GM23338 (cell line): ENCODE results near the gene NPDC1. TPM values are rescaled to one million over a fixed set of nuclear protein-coding genes. Genes with fewer than 3 reads are reported as not detected.
"Not testable (repeated sequence)": the region's sequence is repeated elsewhere in the genome, so short reads cannot be mapped to it uniquely, and the experiment has no call there.

Experiments used
- ATAC-seq: fragments of 200-7000 bp; cut with Tn5 transposase; 3 replicates; pipeline ENCODE4 v1.9.1; 2020
- DNase-seq: peaks from one replicate; pipeline ENCODE4 v3.0.0-alpha.2; 2015; ENCODE audit warnings: low spot score
- H2AFZ ChIP-seq: fragments of 200-600 bp; sonication (generic); 2 replicates; pipeline ENCODE4 v1.8.0; 2016; ENCODE audit warnings: antibody characterized with exemption, mild to moderate bottlenecking, moderate library complexity
- H3F3A ChIP-seq: fragments of 200-600 bp; sonication (generic); replicated peaks from 2 replicates; pipeline ENCODE4 v1.8.0; 2017; ENCODE audit warnings: antibody characterized with exemption, mixed run types, low read depth
- H3K27ac ChIP-seq: fragments of 200-600 bp; sonication (generic); 2 replicates; pipeline ENCODE4 v1.6.1; 2016; ENCODE audit warnings: low read depth
- H3K27me3 ChIP-seq: fragments of 200-600 bp; sonication (generic); 2 replicates; pipeline ENCODE4 v1.8.0; 2016; ENCODE audit warnings: mild to moderate bottlenecking, mixed run types, moderate library complexity; ENCODE audit not compliant: insufficient read depth
- H3K36me3 ChIP-seq: fragments of 200-600 bp; sonication (generic); 2 replicates; pipeline ENCODE4 v1.8.0; 2016; ENCODE audit warnings: mild to moderate bottlenecking; ENCODE audit not compliant: insufficient read depth
- H3K4me1 ChIP-seq: fragments of 200-600 bp; sonication (generic); 2 replicates; pipeline ENCODE4 v1.8.0; 2016; ENCODE audit warnings: mild to moderate bottlenecking, moderate library complexity; ENCODE audit not compliant: insufficient read depth
- H3K4me2 ChIP-seq: fragments of 200-600 bp; sonication (generic); 2 replicates; pipeline ENCODE4 v1.7.1; 2017; ENCODE audit warnings: mixed run types
- H3K4me3 ChIP-seq: fragments of 200-600 bp; sonication (generic); 2 replicates; pipeline ENCODE4 v1.6.1; 2016; ENCODE audit warnings: mixed run types
- H3K79me2 ChIP-seq: fragments of 200-600 bp; sonication (generic); replicated peaks from 2 replicates; pipeline ENCODE4 v1.8.0; 2017; ENCODE audit warnings: mild to moderate bottlenecking; ENCODE audit not compliant: insufficient read depth
- H3K9me2 ChIP-seq: fragments of 200-600 bp; sonication (generic); 2 replicates; pipeline ENCODE4 v1.8.0; 2017; ENCODE audit not compliant: insufficient read depth
- H4K20me1 ChIP-seq: fragments of 200-600 bp; sonication (generic); replicated peaks from 2 replicates; pipeline ENCODE4 v1.8.0; 2017; ENCODE audit warnings: mild to moderate bottlenecking; ENCODE audit not compliant: insufficient read depth
- H3K27ac Mint-ChIP-seq: 2 replicates; pipeline ENCODE4 v1.8.0; 2020; ENCODE audit warnings: inconsistent platforms, mild to moderate bottlenecking, moderate library complexity, mixed read lengths
- H3K27me3 Mint-ChIP-seq: 3 replicates; pipeline ENCODE4 v1.8.0; 2022; ENCODE audit warnings: low read depth, mild to moderate bottlenecking, moderate library complexity, mixed read lengths, inconsistent platforms; ENCODE audit not compliant: insufficient read depth, poor library complexity
- H3K36me3 Mint-ChIP-seq: 3 replicates; pipeline ENCODE4 v1.8.0; 2021; ENCODE audit warnings: low read depth, mild to moderate bottlenecking, inconsistent platforms, moderate library complexity, mixed read lengths
- H3K4me1 Mint-ChIP-seq: 3 replicates; pipeline ENCODE4 v1.8.0; 2020; ENCODE audit warnings: mild to moderate bottlenecking, inconsistent platforms, mixed read lengths
- H3K4me3 Mint-ChIP-seq: 3 replicates; pipeline ENCODE4 v1.8.0; 2021; ENCODE audit warnings: moderate library complexity, mild to moderate bottlenecking, inconsistent platforms, mixed read lengths
- H3K9me3 Mint-ChIP-seq: 3 replicates; pipeline ENCODE4 v1.8.0; 2020; ENCODE audit warnings: moderate library complexity, mild to moderate bottlenecking, inconsistent platforms, mixed read lengths
- CTCF ChIP-seq, 2 experiments: fragments of 200-600 bp in 1 of 2; sonication (generic) in 1 of 2; conservative IDR thresholded peaks; 2 replicates each; pipeline versions ENCODE4 v1.5.1 to v1.6.1; 2016 to 2017; ENCODE audit warnings: antibody characterized with exemption in 2 of 2, low read depth in 2 of 2, mild to moderate bottlenecking in 2 of 2, moderate library complexity in 1 of 2
- EZH2 ChIP-seq: fragments of 200-600 bp; sonication (generic); IDR thresholded peaks from one replicate; pipeline ENCODE4 v1.8.0; 2017; ENCODE audit warnings: antibody characterized with exemption, mild to moderate bottlenecking, low read depth; ENCODE audit not compliant: unreplicated experiment
- NANOG ChIP-seq: IDR thresholded peaks from 2 replicates; pipeline ENCODE4 v1.6.1; 2016; ENCODE audit warnings: antibody characterized with exemption, borderline replicate concordance
- POLR2AphosphoS5 ChIP-seq: IDR thresholded peaks from 2 replicates; pipeline ENCODE4 v1.6.1; 2016; ENCODE audit warnings: antibody characterized with exemption, low read depth
- STAT1 ChIP-seq: IDR thresholded peaks from one replicate; pipeline ENCODE4 v1.6.1; 2016; ENCODE audit warnings: antibody characterized with exemption; ENCODE audit not compliant: unreplicated experiment
- ZNF462 ChIP-seq: fragments of 250-450 bp; sonication (Bioruptor Pico); IDR thresholded peaks from 2 replicates; pipeline ENCODE4 v1.5.0; 2020; ENCODE audit warnings: mild to moderate bottlenecking, moderate library complexity
- polyA plus RNA-seq: library from polyadenylated mRNA; unstranded; fragments of >200 nt; fragmentation: Nextera tagmentation; extraction: Ambion mirVana; gene quantifications from 2 replicates; pipeline ENCODE4 v1.2.1, GENCODE V29; 2016
- total RNA-seq: library from RNA; depleted of rRNA; stranded (reverse); fragments of >200 nt; shearing (Covaris generic); gene quantifications from 2 replicates; pipeline ENCODE4 v1.2.3, GENCODE V29; 2014

The NPDC1 gene
- total and polyA plus RNA-seq, 2 experiments from 2014 or later, result 34.3 to 35.5 TPM

GRCh38 chr9:137063311-137064026, 17.5 kb upstream of the NPDC1 start (continued):
- TF ChIP-seq CTCF (conservative IDR thresholded peaks at IDR 0.05; ENCODE audit: low read depth in 2 of 2), result no peak
- TF ChIP-seq STAT1, result no peak
- no peak for TF ChIP-seq NANOG
- no peak for TF ChIP-seq POLR2AphosphoS5
- no peak for TF ChIP-seq ZNF462 (CRISPR knock-in tag)
- no peak for TF ChIP-seq EZH2

- not testable (repeated sequence) for H3K27ac Mint-ChIP-seq, H3K27me3 ChIP-seq, H3K27ac ChIP-seq, H2AFZ ChIP-seq, H3K79me2 ChIP-seq, H3K27me3 Mint-ChIP-seq, H3K9me2 ChIP-seq, H3K36me3 ChIP-seq, H3K4me3 ChIP-seq, ATAC-seq, H3K9me3 Mint-ChIP-seq, H3K4me1 ChIP-seq, H3F3A ChIP-seq, H4K20me1 ChIP-seq, H3K4me3 Mint-ChIP-seq, H3K36me3 Mint-ChIP-seq, H3K4me2 ChIP-seq, H3K4me1 Mint-ChIP-seq, DNase-seq
Measured at GRCh38 chr9:137062798-137063197, 16.8 kb upstream of the NPDC1 start.
